Measurements from ENCODE around the gene ADH5.
"Not testable (repeated sequence)": the region's sequence is repeated elsewhere in the genome, so short reads cannot be mapped to it uniquely, and the experiment has no call there.

GRCh38 chr4:99117122-99117841, 28.7 kb upstream of the ADH5 start:
- not testable (repeated sequence) for TF ChIP-seq CTCF (IDR thresholded peaks at IDR 0.05); EZH2 (IDR thresholded peaks at IDR 0.05; ENCODE audit: borderline replicate concordance, insufficient read depth, low read depth, low read length, poor library complexity, severe bottlenecking)
